ENCODE results near the gene ERBB2.
"Not testable (repeated sequence)": the region's sequence is repeated elsewhere in the genome, so short reads cannot be mapped to it uniquely, and the experiment has no call there.

ERBB2 gene

GRCh38 chr17:39757931-39758873 is 58.3 kb downstream of the ERBB2 start:
- no peak for DNase-seq (ENCODE audit: low read depth in 2 of 2, low spot score in 1 of 2)

- DNase-seq (ENCODE audit: low read depth in 2 of 2, low spot score in 1 of 2), result no peak
Measured at GRCh38 chr17:39759204-39759603, 59.3 kb downstream of the ERBB2 start.

DNA sequence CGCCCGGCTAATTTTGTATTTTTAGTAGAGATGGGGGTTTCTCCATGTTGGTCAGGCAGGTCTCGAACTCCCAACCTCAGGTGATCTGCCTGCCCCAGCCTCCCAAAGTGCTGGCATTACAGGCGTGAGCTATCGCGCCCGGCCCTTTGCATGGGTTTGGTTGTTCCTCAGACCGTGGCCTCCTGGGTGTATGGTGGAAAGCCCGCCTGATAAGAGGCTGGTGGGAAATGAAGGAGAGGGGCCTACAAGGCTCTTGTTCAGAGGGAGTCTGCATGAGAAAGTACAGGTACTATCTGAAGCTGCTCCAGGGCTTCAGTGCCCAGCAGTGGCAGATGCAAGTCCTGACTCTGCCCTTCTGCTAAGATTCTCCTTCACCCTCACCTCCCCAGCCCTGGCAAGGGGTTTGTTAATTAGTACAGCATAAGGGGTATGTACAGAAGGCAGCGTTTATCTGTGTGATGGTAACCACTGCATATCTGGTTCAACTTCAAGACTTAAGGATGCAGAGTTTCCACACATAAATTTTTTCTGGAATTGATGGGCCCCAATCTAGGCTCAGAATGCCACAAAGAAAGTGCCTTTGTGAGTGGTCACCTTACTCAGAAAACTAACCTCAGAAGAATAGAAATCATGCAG is 62.1 kb downstream of the ERBB2 start:
- DNase-seq (ENCODE audit: low read depth in 2 of 2, low spot score in 1 of 2), result no peak

DNA sequence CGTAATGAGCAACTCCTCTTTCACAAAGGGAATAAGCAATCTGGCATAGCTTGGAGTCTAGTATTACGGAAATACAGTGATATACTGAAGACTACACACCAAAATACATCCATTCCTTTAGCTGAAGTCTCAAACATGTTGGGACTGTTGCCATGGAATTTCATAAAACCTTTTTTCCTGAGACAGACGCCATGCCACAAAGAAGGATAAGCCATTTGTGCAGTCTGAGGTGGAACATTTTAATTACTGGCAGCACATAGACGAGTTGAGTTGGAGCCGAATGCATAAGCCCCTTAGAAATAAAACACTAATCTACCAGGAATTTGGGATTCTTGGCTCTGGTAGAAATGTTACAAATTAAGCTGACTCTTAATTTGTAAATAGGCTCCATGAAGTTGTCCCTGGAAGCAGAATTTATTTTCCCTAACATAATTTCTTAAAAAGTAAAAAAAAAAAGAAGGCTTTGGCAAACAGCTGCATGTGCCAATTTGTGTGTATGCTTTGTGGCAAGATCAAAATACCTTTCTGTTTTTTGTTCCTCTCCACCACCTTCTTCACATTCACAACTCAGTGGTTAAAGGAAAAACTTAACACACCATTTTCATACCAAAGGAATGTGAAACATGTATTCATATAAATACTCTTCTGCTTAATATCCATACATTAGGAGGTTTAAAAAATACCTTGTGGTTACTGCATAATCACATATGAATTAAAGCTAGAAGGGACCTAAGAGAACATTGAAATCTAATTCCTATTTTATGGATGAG is 63.4 kb downstream of the ERBB2 start:
- DNase-seq (ENCODE audit: low read depth in 2 of 2, low spot score in 1 of 2), result no peak

- not testable (repeated sequence) for DNase-seq (ENCODE audit: low read depth in 2 of 2, low spot score in 1 of 2)
Measured at GRCh38 chr17:39764171-39764570, 64.3 kb downstream of the ERBB2 start.

DNA sequence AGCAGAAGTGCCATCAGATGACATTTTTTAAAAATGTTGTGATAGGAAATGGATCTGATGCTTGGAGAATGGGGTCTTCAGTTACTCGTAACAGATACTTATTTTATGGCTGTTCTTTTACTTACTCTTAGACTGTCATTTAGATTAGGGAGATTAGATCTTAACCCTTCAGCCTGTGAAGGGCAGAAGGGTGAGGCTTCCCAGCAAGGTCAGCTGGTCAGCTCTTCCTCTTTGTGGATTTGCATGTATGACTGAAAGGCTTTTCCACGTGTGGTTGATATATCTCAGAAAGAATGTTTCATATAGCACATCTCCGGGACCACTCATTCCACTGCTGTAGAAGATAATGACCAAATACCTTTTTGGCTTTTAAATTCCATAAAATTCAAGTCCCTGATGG is 65.3 kb downstream of the ERBB2 start:
- no peak for DNase-seq (ENCODE audit: low read depth in 2 of 2, low spot score in 1 of 2)

DNA sequence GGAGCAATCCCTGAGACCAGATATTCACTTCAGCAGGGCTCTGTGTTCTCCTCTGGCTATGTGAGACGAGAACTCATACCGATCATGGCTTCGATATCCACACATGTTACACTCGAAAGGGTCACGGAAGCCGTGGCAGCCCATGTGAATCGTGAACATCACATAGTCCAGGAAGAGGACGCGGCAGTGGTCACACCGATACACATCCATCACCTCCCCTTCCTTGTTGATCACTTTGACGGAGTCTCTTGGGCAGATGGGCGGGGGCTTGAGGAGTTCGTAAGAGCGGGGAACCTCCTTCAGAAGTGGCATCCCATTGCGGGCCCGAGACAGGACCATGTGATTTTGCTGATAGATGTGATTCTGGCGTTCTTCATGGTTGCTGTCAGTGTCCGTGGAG is 65.9 kb downstream of the ERBB2 start:
- no peak for DNase-seq (ENCODE audit: low read depth in 2 of 2, low spot score in 1 of 2)

DNA sequence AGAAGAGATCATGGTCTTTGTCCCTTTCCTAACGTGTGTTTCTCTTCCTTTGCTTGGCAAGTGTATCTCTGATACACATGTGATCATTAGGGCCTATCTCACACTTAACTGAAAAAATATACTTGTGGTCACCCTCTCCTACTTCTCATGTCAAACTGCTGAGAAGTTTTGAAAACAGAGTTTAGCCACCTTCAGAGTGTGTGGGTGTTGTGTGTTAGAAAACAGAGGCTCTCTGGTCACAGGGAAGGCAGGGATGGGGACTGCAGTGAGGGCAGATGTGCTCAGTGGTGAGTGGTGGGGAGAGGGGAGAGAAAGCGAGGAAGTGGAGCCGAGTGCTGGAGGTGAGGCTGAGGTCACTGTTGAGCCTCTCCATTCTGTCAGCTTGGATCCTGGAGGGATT is 67.3 kb downstream of the ERBB2 start:
- no peak for DNase-seq (ENCODE audit: low read depth in 2 of 2, low spot score in 1 of 2)

DNA sequence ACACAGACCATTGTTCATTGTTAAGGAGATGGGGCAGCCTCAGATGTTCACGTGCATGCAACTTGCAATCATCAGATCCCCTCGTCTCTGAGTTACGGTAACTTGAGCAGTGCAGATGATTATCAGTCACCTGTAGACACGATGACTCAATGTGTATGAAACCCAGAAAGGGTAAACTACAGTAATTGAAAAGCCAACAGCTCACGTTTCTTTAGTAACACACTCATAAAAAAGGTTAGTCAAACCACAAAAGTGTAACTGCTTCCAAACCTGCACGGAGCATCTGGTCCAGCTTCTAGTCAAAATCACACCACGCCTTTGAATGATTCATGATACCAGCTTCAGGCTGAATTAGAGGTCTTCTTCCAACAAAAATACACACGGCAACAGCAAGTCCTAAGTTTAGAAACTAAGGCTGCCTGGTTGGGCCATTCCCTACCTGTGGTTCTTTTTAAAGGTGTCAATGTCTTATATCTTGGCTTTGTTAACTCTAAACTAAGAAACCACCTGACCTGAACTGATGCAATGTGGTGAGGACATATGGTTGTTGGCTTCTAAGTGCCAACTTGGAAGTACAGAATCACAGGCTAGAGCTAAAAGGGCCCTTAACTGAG is 70.2 kb downstream of the ERBB2 start:
- no peak for DNase-seq (ENCODE audit: low read depth in 2 of 2, low spot score in 1 of 2)

DNA sequence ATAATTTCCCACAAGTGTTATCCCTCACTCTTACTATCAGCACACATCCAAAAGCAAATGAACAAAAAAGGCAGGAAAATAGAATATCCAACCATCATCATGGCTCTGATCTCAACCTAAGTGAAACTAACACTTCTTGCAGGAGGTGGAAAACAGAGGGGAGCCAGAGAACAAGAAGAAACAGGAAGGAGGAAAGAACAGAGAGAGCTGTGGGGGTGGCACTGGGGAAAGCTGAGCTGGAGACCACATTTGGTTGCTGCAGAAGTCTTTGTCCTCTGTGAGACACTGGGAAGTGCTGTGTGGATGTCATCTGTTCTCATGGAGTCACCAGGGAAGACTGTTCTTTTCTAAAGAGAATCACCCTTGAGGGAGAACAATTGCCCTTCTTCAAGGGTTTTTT is 72.6 kb downstream of the ERBB2 start:
- DNase-seq (ENCODE audit: low read depth in 2 of 2, low spot score in 1 of 2), result no peak

GRCh38 chr17:39772987-39773934 is 73.4 kb downstream of the ERBB2 start:
- no peak for DNase-seq (ENCODE audit: low read depth in 2 of 2, low spot score in 1 of 2)

- DNase-seq (ENCODE audit: low read depth in 2 of 2, low spot score in 1 of 2), result no peak
Measured at GRCh38 chr17:39774047-39774446, 74.2 kb downstream of the ERBB2 start.

GRCh38 chr17:39775031-39775430 is 75.2 kb downstream of the ERBB2 start:
- no peak for DNase-seq (ENCODE audit: low read depth in 2 of 2, low spot score in 1 of 2)

DNA sequence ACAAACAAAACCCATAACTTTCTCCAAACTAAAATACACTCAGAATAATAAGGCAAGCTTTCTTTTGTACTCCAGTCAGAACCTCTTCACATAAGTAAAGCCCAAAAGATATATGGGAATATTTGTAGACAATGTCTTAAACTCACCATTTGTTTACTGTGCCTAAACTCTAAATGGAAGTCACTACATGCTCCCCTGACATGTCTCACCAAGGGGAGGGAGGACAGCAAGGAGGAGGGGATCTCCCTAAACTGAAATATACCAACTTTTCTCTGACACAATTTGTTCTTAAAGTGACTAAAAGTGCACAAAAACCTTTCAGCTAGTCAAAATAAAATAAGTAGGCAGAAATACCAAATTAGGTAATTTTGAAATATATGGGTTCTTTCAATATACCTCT is 76.4 kb downstream of the ERBB2 start:
- DNase-seq (ENCODE audit: low read depth in 2 of 2, low spot score in 1 of 2), result no peak

- DNase-seq (ENCODE audit: low read depth in 2 of 2, low spot score in 1 of 2), result no peak
Measured at GRCh38 chr17:39777534-39778365, 77.9 kb downstream of the ERBB2 start.

Data from stimulated activated CD8-positive, alpha-beta memory T cell treated with anti-CD3 and anti-CD28 coated beads, Interleukin-4, amount 100 ng/mL, for 1 hour (primary cell).